Amygdala (tissue), 56 donors: ENCODE measurements around the gene RUSC2.
A peak's percentile ranks its signal among the peaks of the same experiment; 100 is the strongest.

ENCODE experiments used
- DNase-seq, 56 donors: peaks; one replicate each; lab custom pipeline; 2025; lab: John Stamatoyannopoulos, UW

The RUSC2 gene, protein sequence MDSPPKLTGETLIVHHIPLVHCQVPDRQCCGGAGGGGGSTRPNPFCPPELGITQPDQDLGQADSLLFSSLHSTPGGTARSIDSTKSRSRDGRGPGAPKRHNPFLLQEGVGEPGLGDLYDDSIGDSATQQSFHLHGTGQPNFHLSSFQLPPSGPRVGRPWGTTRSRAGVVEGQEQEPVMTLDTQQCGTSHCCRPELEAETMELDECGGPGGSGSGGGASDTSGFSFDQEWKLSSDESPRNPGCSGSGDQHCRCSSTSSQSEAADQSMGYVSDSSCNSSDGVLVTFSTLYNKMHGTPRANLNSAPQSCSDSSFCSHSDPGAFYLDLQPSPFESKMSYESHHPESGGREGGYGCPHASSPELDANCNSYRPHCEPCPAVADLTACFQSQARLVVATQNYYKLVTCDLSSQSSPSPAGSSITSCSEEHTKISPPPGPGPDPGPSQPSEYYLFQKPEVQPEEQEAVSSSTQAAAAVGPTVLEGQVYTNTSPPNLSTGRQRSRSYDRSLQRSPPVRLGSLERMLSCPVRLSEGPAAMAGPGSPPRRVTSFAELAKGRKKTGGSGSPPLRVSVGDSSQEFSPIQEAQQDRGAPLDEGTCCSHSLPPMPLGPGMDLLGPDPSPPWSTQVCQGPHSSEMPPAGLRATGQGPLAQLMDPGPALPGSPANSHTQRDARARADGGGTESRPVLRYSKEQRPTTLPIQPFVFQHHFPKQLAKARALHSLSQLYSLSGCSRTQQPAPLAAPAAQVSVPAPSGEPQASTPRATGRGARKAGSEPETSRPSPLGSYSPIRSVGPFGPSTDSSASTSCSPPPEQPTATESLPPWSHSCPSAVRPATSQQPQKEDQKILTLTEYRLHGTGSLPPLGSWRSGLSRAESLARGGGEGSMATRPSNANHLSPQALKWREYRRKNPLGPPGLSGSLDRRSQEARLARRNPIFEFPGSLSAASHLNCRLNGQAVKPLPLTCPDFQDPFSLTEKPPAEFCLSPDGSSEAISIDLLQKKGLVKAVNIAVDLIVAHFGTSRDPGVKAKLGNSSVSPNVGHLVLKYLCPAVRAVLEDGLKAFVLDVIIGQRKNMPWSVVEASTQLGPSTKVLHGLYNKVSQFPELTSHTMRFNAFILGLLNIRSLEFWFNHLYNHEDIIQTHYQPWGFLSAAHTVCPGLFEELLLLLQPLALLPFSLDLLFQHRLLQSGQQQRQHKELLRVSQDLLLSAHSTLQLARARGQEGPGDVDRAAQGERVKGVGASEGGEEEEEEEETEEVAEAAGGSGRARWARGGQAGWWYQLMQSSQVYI (N-terminal part only)

DNA sequence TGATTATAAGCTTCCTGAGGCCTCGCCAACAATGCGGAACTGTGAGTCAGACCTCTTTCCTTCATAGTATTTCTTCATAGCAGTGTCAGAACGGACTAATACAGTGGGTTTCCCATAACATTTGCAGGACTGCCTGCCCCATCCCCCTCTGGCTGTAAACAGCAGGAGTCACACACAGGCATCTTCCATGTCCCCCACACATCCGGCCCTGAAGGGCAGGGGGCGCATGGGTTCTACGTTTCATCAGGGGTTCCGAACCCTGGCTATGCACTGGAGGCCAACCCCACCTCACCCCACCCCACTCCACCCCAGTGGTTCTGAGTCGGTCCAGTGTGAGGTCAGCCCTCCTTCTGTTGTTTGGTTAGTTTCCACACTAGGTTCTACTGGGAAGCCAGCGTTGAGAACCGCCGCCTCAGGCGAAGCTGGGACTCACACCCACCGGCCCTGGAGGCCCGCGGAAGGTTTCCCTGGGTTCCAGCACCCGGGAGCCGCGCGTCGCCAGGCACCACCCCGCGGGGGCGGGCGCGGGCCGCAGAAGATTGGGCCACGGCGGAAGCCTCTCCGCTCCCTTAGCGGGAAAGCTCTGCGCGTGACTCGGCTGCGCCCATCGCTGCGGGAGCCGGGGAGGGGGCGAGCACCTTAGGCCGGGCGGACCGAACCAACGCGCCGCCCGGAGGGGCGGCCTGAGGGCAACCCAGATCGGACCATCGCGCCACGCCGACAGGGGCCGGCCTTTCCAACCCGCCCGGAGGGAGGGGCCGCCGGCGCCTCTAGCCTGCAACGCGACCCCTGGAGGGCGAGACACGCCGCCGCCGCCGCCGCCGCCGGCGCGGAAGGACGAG, at the start of gene RUSC2:
Gene RUSC2, plus strand, starts transcription at position 799 of the 842 bp plus-strand sequence. CDS start 56,411 bp downstream, outside the sequence.
- DNase-seq: peak in 55 of 56 donors; percentile 34 to 92 (median 79)

DNA sequence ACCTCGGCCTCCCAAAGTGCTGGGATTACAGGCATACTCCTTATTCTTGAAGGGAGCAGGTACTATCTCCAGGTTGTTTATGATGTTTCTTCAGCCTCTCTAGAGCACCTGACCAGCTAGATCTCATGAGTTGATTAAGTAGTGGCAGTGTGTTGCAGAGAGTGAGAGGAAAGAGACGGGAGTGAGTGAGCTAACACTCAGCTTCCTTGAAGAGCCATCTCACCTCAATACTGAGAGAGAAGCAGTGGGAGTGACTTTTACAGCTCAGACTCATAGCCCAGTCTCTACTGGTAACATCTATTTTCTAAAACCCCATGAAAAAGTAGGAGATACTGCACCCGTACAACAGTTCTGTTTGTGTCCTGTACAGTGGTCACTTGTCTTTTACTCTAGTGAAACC, 43.9 kb upstream of the RUSC2 start:
- DNase-seq: no peak

DNA sequence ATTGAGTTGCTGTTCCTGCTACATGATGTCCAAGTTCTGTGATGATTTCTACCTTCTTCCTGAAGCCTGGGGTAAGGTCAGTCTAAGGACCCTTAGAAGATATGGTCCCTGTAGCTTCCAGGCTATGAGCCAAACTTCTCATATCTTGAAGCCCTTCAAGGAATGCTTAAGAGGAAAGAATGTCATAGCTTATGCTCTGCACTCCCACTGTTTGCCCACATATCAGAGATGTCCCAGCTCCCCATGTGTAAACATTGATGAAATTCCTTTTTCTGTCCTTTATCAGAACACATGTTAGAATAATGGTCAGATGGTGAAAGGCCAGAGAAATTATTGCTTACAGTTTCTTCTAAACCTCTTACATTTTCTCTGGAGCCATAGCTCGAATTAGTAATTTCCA, 41.4 kb upstream of the RUSC2 start:
- no peak for DNase-seq

DNA sequence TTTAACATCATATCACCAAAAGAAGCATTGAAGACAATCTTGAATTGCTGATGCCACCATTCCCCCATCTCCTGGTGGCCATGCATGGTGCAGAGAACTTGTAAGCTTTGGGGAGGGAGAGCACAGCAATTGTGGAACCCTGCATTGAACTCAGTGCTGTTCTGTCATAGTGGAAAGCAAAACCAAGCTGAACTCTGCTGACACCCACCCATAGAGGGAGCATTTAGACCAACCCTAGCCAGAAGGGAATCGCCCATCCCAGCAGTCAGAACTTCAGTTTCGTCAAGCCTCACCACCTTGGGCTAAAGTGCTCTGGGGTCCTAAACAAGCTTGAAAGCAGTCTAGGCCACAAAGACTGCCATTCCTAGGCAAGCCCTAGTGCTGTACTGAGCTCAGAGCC, 37.4 kb upstream of the RUSC2 start:
- no peak for DNase-seq

DNA sequence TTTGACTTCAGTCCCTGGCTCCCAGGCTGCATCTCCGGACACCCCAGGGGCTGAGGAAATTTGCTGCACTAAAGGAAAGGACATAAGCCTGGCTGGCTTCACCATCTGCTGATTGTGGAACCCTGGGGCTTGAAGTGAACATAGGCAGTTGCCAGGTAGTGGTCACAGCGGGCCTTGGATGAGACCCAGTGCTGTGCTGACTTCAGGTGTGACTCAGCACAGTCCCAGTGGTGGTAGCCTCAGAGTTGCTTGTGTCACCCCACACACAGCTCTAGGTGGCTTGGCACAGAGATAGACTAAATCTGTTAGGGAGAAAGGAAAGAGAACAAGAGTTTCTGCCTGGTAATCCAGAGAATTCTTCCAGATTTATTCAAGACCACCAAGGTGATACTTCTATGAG, 36.1 kb upstream of the RUSC2 start:
- DNase-seq: no peak

DNA sequence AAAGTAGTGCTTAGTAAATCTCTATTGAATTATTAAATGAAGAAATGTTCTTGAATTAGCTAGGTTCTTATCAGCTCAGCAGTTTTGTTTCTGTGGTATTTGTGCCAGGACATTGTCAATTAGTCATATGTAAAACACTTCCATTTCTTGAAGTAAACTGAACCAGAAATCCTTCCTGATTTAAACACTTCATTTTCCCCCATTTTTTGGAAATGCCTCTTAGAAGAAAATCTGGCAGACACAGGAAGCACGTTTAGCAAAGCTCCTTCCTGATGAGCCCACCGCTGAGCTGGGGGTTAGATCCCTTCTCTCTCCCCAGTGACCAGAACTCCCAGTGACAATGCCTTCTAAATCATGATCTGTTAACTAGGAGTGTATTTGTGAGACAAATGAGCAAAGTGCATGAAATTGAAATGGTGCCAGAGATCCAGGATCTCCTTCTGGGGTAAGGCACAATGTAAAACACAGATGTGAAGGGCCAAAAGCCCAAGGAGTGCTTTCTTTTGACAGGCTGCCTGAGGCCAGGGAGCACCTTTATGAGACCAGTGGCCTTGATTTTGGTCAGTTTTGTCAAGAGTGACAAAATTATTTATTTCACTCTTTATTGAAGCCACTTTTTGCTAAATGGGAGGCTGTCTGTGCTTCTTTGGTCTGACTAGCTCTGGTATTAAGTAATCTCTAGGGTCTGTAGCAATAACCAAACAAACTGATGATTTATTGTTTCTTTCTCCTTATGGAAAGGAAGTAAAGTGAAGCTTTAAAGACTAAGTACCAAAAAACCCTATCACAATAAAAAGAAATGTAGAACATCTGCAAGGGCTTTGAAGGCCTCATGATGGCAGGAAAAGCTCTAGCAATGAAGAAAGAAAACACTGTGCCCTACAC, 25.5 kb upstream of the RUSC2 start:
- DNase-seq: no peak

DNA sequence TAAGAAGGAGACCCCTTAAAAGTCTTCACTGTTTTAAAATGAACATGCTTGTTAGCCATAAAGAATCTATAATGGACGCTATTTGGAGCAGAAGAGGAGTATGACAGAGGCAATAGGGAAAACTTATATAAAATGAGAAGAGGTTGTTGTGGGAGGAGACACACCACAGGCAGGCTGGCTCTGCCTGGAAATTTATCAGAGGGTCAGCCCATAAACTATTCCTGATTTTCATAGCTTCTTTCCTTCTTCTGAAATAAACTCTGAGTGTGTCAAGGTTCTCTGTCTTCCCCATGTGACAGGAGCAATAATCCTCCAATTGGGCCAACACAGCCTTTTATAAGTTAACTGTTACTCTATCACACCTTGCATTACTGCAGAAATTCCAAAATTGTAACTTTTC, 19.6 kb upstream of the RUSC2 start:
- DNase-seq: no peak

DNA sequence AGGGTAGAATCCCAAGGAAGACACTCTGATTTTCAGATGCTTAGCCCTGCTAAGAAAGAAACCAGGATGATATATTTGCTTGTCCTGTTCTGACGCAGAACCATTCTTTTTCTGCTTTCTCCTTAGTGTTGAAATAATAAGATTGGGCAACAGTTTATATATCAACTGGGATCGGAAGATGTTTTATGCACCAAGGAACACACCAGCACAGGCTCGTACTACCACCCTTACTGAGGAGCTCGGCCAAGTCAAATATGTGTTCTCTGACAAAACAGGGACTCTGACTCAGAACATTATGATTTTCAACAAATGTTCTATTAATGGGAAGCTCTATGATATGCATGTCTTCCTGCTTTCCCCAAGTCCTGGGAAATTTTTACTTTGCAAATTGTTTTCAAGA, 19.0 kb upstream of the RUSC2 start:
- no peak for DNase-seq

DNA sequence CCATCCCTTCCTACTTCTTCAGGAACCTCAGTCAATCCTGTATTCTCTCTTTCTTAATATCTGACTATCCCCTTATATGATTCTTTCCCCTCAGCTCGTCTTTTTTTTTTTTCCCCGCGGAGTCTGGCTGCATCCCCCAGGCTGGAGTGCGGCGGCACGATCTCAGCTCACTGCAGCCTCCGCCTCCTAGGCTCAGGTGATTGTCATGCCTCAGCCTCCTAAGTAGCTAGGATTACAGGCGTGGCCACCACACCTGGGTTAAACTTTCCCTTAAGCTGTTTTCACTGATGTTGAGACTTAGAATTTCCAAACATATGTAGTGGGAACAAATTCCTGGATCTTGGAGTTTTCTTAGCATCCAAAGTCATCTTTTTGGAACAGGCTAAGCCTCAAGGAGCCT, 13.3 kb upstream of the RUSC2 start:
- no peak for DNase-seq

DNA sequence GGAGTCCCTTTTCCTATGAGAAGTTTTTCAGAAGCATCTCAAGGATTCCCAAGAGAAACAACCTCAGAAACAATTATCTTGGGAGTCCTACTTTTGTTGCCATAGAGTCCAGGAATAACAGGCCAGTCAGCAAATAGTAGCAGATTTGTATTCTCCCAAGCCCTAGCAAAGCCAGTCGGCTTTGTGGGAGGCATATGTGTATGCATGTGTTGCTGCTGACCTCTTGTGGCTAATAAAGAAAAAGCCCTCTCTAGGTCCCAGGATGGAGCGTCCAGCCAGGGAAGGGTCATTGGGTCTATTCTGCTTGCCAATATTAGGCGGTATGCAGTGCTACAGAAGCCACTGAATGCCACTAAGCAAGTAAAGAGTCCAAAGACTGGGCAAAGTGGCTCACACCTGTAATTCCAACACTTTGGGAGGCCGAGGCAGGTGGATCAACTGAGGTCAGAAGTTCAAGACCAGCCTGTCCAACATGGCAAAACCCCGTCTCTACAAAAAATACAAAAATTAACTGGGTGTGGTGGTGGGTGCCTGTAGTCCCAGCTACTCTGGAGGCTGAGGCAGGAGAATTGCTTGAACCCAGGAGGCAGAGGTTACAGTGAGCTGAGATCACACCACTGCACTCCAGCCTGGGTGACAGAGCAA, 12.6 kb upstream of the RUSC2 start:
- peak in 45 of 56 donors; percentile 2 to 76 (median 34) for DNase-seq

DNA sequence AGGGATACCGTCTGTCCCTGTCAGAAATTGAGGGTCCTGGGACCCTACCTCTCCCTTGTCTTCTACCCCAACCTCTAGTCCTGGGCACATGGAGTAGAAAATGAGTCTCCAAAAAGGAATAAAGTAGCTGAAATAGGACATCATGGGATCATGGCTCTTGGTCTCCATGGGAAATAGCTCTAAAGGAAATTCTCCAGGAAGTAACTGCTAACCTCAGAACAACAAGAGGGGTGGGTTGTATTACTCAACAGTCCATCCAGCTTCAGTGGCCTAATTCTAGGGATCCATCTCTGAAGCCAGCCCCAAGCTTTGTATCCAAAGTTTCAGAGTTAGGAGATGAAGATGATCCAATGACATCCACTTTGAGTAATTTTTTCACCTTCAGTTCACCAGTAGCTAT, 11.0 kb upstream of the RUSC2 start:
- DNase-seq: no peak

DNA sequence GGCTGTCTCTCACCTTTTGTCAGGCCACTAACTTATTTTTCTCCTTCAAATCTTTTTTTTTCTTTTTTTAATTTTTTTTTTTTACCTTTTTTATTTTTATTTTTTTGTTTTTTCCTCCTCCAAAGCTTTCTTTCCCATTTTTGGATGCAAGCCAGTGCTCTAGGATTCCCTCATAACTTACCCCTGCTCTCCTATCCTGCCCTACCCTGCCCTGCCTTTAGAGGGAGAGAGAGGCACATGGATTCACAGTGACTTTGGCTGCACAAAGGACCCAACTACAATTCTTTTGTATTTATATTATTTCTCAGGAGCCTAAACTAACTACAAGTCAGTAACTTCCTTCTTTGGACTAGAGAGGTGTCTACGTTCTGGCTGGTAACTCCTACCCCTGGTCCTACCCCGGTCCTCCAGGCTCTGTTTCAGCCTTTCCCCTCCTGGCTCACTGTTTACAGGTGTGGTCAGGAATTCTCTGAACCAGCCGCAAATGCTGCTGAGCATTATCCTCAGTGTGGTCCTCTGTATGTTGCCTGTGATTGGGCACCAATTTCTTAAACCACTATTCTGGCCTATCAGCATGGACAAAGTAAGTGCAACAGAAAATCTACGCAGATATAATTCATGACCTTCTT, 8.4 kb upstream of the RUSC2 start:
- DNase-seq: peak in 5 of 56 donors; percentile 5 to 24 (median 11)

DNA sequence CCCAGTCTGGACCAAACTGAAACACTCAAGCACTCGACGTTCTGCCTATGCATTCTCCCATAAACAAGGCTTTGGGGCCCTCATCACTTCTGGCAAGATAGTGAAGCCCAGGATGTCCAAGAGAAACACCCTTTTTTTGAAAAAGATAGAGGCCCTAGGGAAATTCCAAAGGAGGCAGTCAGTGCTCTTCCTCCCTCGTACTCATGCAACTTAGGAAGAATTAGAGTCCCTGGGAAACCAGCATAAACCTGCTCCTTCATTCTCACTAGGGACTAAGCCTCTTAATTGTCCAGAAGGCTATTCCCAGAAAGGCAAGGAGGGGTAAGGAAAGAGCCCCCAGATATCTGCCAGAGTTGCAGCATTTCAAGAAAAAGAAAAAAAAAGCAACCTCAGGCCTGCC, 7.8 kb upstream of the RUSC2 start:
- DNase-seq: no peak

DNA sequence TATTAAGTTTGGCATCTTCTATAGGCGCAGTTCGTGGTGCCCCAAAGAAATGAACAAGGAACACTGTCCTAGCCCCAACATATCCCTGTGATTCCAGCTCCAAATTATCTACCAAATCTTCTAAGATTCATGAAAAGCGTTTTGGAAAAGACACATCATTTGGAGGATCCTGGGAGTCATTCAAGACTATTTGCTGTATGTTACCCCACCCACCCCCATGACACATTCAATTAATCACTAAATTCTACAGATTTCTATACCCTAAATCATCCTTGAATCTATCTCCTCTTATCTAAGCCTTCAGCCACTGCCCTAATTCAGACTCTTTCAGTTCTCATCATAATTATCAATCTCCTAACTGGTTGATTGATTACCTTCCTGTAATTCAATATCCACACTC, 5.5 kb upstream of the RUSC2 start:
- DNase-seq: no peak

DNA sequence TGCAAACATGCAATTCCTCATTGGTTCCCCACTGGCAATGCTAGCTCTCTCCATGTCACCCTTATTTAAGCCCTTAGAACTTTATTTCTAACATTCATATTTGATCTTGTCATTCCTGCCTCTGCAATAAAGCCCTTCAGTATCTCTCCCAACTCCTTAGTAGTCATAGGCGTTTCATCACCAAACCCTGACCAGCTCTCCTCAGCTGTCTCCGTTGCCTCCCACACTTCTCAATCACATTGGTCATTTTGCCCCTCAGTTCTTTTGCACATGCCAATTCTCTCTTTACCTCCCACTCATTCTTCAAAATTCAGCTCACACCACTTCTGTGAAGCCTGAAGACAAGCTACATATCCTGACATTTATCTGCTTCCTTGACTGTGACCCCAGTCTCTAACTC, 2.8 kb upstream of the RUSC2 start:
- DNase-seq: no peak

DNA sequence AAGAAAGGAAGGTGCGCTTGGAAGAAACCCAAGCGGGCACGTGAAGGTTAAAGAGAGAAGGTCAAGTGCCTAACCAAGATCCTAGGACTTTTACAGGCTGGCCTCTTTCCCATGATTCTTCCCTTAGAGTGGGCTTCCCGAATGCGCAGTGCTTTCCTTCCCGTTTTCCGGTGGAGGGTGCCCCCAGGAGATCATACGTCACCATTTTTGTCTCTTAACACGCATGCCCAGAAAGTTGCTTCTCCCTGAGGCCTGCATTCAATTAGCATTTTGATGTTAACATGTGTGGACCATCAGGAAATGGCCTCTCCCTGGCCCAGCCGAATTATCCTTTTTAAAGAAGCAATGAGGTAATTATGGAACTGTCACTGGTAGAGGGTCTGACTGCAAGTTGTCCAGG, 1.9 kb upstream of the RUSC2 start:
- no peak for DNase-seq

DNA sequence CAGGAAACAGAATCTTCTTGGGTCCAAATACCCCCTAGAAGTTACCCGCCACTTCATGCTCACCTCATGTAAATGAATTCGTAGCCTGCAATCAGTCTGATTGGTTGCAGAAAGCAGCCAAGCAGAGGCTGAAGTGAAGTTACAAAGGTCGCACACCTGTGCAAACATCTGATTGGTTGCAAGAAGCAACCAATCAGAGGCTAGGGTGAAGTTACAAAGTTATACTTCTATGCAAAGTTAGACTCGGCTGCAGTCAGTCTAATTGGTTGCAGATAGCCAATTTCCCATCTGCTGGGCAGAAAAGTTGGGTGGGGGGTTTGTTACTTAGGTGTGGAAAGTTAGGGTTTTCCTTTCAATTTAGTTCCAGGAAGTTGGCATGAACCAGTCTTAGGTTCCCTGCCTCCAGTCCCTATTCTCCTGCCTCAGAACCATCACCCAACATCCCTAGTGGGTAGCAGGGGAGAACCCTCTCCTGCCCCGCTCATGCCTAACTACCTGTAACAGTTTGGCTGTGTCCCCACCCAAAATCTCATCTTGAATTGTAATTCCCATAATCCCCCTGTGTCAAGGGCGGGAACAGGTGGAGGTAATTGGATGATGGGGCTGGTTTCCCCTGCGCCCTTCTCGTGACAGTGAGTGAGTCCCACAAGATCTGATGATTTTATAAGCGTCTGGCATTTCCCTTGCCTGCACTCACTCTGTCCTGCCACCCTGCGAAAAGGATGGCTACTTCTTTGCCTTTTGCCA, 1.2 kb upstream of the RUSC2 start:
- DNase-seq: no peak
